IPS-11a (cell line): ENCODE results near the gene L3MBTL3.

Experiments
- H3K4me3 ChIP-seq: one replicate; pipeline ENCODE4 v1.5.1; 2013; ENCODE audit warnings: low read depth, low read length, control low read depth

The L3MBTL3 gene

GRCh38 chr6:130018292-130018743 lies at the start of gene L3MBTL3:
L3MBTL3 (plus strand) TSS chr6:130018581; CDS start chr6:130042700, 24,119 bp downstream.
- peak within 1 kb of the TSS; percentile 82 for H3K4me3 ChIP-seq

DNA sequence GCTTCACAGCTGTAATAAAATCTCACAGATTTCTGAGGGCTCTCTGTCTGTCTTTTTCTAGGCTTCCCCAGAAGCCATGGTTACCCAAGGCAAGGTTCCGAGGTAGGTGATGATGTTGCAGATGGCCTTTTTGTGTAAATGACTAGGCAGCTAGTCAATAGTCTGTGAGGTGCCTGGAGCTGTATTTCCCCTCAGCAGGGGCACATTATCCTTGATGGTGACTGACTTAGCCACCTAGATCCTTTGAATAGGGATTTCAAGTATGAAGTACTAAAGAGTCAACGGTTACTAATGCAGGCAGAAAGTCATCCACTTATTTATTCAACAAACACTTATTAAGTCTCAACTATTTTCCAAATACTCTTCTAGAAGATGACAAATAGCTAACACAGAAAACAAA lies 49.3 kb upstream of the L3MBTL3 start:
- H3K4me3 ChIP-seq: no peak overlapping the region

- H3K4me3 ChIP-seq: no peak overlapping the region
Observed at GRCh38 chr6:129976110-129976509, 42.3 kb upstream of the L3MBTL3 start.

GRCh38 chr6:129978148-129978916 lies 40.0 kb upstream of the L3MBTL3 start:
- H3K4me3 ChIP-seq: no peak overlapping the region

- H3K4me3 ChIP-seq: no peak overlapping the region
Observed at GRCh38 chr6:129980821-129981220, 37.6 kb upstream of the L3MBTL3 start.

DNA sequence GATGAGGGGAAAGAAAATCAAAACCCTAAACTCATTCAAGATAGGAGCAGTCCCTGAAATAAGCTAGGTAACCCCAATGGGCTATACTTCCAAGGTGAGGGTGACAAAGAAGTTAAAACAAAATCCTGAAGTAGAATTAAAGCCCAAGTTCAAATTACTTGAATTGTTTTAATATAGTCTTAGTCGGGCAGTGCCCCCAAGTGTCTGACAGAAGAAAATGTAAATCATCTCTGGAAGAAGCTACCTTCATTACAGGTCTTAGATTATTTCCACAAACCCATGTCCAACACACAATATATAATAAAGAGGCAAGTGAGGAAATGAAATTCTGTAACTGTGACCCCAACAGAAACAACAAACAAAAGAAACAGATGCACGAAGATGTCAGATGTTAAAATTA lies 36.8 kb upstream of the L3MBTL3 start:
- no peak overlapping the region for H3K4me3 ChIP-seq

- no peak overlapping the region for H3K4me3 ChIP-seq
Observed at GRCh38 chr6:129989396-129989795, 29.0 kb upstream of the L3MBTL3 start.

DNA sequence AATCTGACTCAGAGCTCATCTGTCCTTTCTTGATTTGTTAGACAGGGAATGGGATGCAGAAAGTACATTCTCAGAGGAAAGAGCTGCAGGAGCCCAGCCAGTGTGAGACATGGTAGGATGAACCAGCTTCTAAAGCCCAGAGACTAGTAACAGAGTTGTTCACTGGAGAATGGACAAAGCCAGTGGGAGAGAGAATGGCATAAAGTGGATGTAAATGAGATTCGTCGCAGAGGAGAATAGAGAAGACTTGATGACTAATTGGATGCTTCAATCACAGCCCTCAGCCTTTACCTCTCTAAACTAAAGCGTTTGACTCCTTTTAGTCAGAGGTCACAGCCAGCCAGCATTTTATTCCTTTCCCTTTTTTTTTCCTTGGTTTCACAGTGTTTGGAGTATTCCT lies 25.5 kb upstream of the L3MBTL3 start:
- no peak overlapping the region for H3K4me3 ChIP-seq

- H3K4me3 ChIP-seq: no peak overlapping the region
Observed at GRCh38 chr6:129994410-129994809, 24.0 kb upstream of the L3MBTL3 start.

DNA sequence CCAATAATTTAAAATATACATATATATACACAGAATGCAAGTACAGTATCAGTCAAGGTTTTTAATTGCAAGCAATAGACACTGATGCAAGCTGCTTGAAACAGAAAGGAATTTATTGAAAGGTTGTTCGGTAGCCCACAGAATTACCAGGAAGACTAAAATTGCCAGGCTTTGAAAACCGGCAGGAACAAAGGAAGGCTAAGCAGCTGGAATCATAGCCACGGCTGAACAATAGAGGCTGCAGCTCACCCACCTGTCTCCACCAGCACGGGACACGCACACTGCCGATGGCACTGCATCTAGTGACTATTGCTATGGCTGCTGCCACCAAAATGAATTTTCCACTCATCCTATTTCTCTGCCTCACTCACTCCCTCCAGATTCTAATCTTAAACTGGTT lies 22.0 kb upstream of the L3MBTL3 start:
- H3K4me3 ChIP-seq: no peak overlapping the region

DNA sequence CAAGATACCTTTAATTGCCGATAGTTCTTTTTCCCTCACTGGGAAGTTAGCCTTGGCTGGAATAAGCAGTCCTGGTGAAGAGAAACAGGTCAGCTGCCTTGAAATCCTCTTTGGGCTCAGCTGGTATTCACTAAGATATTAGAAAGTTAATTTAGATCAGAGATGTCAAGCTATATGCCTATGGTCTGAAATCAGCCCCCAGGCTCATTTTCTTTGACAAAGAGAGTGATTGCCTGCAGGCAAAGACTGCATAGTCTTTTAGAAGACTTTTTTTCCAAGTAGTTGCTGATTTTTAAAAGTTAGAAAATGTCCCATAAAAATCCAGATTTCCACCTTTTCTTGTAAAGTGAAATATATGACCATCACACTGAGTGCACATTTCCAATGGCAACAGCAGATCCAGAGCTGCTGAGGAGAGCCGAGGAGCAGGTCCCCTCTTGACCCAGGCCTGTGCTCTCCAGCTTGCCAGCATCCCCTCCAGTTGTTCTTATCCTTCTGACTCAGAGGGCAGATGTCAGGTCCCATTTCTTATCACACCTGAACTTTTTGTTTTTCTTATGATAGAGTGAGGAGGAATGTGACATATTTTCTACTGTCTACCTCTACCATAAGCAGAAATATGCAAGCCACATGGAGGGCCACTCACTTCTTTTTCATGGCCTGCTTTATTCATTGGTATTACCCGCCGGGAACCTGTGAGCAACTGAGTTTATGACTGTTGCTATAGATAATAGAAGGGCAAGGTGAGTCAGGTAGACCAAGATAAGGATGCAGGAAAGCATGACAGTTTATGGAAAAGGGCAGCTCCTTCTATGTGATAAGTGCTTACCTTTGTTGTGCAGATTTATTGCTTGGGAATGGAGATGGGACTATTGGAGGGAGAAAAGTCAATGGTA lies 17.6 kb upstream of the L3MBTL3 start:
- no peak overlapping the region for H3K4me3 ChIP-seq

GRCh38 chr6:130008236-130008873 lies 10.0 kb upstream of the L3MBTL3 start:
- no peak overlapping the region for H3K4me3 ChIP-seq

DNA sequence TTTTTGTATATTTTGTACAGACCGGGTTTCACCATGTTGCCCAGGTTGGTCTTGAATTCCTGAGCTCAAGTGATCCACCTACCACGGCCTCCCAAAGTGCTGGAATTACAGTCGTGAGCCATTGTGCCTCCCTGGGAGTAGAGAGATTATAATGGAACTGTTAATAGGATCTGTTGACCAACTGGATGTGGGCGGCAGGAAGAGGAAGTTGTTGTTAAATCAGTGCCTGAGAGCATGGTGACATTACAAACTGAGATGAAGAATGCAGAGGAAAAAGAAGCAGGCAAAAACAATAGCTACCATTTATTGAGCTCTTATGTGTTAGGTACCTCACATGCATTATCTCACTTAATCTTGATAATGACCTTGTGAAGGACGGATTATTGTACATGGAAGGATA lies 9.2 kb upstream of the L3MBTL3 start:
- no peak overlapping the region for H3K4me3 ChIP-seq

DNA sequence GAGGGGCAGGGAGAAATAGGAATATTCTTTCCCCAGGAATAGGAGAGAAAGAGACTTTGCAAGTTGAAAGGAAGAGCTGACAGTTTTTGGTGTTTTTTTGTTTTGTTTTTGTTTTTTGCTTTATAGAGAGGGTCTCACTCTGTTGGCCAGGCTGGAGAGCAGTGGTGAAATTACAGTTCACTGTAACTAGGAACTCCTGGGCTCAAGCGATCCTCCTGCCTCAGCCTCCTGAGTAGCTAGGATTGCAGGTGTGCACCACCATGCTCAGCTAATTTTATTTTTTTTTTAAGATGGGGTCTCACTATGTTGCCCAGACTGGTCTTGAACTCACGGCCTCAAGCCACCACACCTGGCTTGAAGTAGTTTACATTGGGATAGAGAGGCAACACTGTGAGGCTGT lies 8.0 kb upstream of the L3MBTL3 start:
- H3K4me3 ChIP-seq: no peak overlapping the region

DNA sequence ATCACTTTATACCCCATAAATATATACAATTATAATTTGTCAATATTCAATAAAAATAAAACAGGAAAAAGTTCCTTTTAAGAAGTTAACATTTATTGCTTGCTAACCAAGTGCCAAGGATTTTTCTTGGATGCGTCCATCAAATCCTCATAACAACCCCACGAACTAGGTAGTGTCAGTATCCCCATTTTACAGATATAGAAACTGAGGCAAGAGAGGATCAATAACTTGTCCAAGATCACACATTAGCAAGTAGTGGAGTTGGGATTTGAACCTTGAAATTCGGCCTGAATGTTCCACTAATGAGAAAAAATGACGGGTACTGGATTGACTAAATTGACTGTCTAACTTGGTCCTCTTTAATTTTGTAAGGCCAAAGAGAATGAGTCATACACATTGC lies 5.7 kb upstream of the L3MBTL3 start:
- no peak overlapping the region for H3K4me3 ChIP-seq

DNA sequence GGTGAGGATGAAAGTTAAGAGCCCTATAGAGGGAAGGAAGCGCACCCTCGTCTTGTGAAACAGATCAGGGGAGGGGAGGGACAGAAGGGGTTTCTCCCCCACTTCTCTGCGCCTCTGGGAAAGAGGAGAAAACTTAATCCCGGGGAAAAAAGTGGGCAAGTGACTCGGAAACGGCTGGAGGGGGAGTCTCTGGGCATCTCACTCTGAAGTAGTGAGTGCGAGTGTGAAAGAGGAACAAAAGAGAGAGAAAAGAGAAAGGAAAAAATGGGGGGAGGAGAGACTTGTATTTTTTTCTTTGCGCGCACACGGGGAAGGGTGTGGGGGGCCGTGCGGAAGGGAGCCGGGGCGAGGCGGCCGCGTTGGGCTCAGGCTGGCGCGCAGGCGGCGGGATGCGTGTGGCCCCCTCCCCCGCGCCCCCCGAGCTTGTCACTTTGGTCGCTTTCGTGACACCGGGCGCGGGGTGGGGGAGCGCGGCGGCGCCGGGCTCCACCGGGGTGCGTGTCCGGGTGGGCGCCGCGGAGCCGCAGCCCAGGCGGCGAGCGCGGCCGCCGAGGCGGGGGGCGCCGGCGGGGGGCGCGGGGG lies 454 bp downstream of the L3MBTL3 start:
- H3K4me3 ChIP-seq: peak overlapping the region; percentile 55

DNA sequence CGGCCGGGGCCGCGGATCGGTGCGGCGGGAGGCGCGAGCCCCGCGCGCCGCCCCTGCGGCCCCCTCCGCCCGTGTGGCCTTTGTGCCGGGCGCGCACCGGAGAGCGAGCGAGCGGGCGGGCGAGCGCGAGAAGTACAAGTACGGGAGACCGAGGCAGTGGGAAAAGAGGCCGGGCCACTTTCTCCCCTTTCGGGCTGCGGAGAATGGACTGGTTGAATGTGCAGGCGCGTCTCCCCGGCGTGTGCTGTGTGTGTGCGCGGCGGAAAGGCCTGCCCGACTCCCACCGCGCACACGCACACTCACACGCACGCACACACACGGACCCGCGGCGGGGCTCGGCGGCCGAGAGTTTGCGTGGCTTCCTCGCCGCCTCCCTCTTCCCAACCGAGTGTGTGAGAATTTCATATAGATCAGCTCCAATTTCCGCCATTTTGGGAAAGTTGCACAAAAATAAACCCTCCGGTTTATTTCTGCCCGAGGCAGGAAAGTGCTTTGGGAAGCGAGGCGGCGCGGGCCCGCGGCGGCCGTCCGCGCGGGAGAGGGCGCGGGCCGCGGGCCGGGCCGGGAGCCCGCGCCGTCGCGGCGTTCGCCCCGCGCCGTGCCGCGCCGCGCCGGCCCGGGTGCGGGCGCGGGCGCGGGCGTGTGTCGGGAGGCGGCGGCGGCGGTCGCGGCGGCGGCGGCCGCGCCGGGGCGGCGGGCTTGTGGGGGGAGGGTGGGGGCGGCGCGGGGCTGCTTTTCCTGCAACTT lies 1.1 kb downstream of the L3MBTL3 start:
- H3K4me3 ChIP-seq: peak overlapping the region; percentile 82

GRCh38 chr6:130020073-130020906 lies 1.9 kb downstream of the L3MBTL3 start:
- peak overlapping the region; percentile 38 for H3K4me3 ChIP-seq

GRCh38 chr6:130020907-130021629 lies 2.7 kb downstream of the L3MBTL3 start:
- peak overlapping the region; percentile 25 for H3K4me3 ChIP-seq
